ENCODE results near the gene SERPINE1. TPM values are rescaled to one million over a fixed set of nuclear protein-coding genes. Genes with fewer than 3 reads are reported as not detected.
A peak's percentile ranks its signal among the peaks of the same experiment; 100 is the strongest.

SERPINE1 gene
- total and polyA plus RNA-seq, 2 of the 4 experiments (the other 2 are of a cell fraction): 1,441 to 2,783 TPM

GRCh38 chr7:101104799-101105198, 22.1 kb upstream of the SERPINE1 start:
- dilution Hi-C loops (cut with HindIII; ENCODE audit: low sequenced_read_pairs, unreplicated experiment): no loop called here

More at GRCh38 chr7:101104799-101105198, 22.1 kb upstream of the SERPINE1 start:
- Histone ChIP-seq H3K18ac (ENCODE audit: low read depth, low read length) (no peak overlapping the region), H2BK5ac (ENCODE audit: low read depth, low read length, poor library complexity, severe bottlenecking) (peak overlapping the region; percentile 17), H2BK20ac (ENCODE audit: low read depth, low read length) (peak overlapping the region; percentile 75), H3K23ac (ENCODE audit: low read depth, low read length) (peak overlapping the region; percentile 33; the same call in 1 of the 2 replicates), H3K27ac (ENCODE audit: insufficient read depth, low read length) (no peak overlapping the region), H3K9me1 (ENCODE audit: insufficient read depth, low read length) (peaks cover 15% of the 10 kb centered on the region), H3K4me3 (ENCODE audit: insufficient read depth, low read depth, low read length) (no peak overlapping the region), H3K14ac (replicated peaks; ENCODE audit: low read depth, low read length) (peak overlapping the region; percentile 68), H3K4ac (ENCODE audit: low read depth, low read length) (peak overlapping the region; percentile 78), H2BK120ac (ENCODE audit: low read depth, low read length) (peak overlapping the region; percentile 80), H4K8ac (ENCODE audit: low read depth in 2 of 2, low read length in 2 of 2) (peak overlapping the region; percentile 36 to 77; a peak in 2 of 4 replicates), H2AK9ac (replicated peaks; ENCODE audit: low read depth, low read length, poor library complexity) (peak overlapping the region; percentile 90), H4K5ac (ENCODE audit: low read depth, low read length) (no peak overlapping the region), H3K4me2 (ENCODE audit: low read depth, low read length) (no peak overlapping the region), H2AK5ac (ENCODE audit: low read depth, low read length) (peak overlapping the region; percentile 91), H3K9me3 (ENCODE audit: control insufficient read depth, insufficient read depth, low read length) (no peaks in the 10 kb centered on the region), H4K20me1 (ENCODE audit: insufficient read depth, low read length) (no peaks in the 10 kb centered on the region; the same call in 1 of the 2 replicates), H3K4me1 (ENCODE audit: control insufficient read depth, insufficient read depth, low read length) (peaks cover 18% of the 10 kb centered on the region), H3K27me3 (ENCODE audit: control insufficient read depth, insufficient read depth, low read length) (no peaks in the 10 kb centered on the region), H4K91ac (ENCODE audit: insufficient read depth, low read depth, low read length) (peak overlapping the region; percentile 83), H3K9ac (ENCODE audit: low read depth, low read length) (no peak overlapping the region), H3K56ac (ENCODE audit: extremely low read depth, insufficient read depth, low read length) (no peak overlapping the region), H2AFZ (replicated peaks; ENCODE audit: low read length, poor library complexity) (peak overlapping the region; percentile 82), H3K79me1 (ENCODE audit: low read depth in 1 of 2, low read length in 2 of 2) (peaks cover 11 to 38% of the 10 kb centered on the region in 2 experiments; a peak in 3 of 4 replicates), H3K36me3 (ENCODE audit: control insufficient read depth, insufficient read depth, low read length) (no peaks in the 10 kb centered on the region), H2BK15ac (ENCODE audit: low read depth, low read length) (peak overlapping the region; percentile 91)
- CTCF ChIA-PET: no interaction called here
- POLR2A ChIA-PET (ENCODE audit: unreplicated experiment): no interaction called here
- no TSS peak for BruUV-seq (replicated peaks)
- in situ Hi-C loops (cut with MboI; ENCODE audit: low sequenced_read_pairs) (loop anchor here (25.0 kb wide), 1 partner anchor 667 kb away; the partner anchor contains the start of genes MEPCE, PPP1R35 and ZCWPW1), intact Hi-C loops (cut with micrococcal nuclease) (no loop called here)
- DNase-seq (peak; percentile 47), ATAC-seq (ENCODE audit: low read depth) (no peak)
- WGBS, 2 experiments (ENCODE audit: extremely low coverage in 2 of 2, insufficient read length in 1 of 2): no CpG with 5 or more reads among the region's 3 CpGs
- TF ChIP-seq RFX5 (IDR thresholded peaks at IDR 0.05; ENCODE audit: low read depth, low read length) (no peak), CEBPB (IDR thresholded peaks at IDR 0.05; ENCODE audit: low read depth, low read length) (no peak), BHLHE40 (IDR thresholded peaks at IDR 0.05; ENCODE audit: low read depth, low read length) (no peak), CHD1 (IDR thresholded peaks at IDR 0.05; ENCODE audit: low read depth, low read length) (no peak), MAZ (IDR thresholded peaks at IDR 0.05; ENCODE audit: borderline replicate concordance, low read depth, low read length) (no peak), RCOR1 (IDR thresholded peaks at IDR 0.05; ENCODE audit: insufficient replicate concordance, low read length) (no peak), USF2 (IDR thresholded peaks at IDR 0.05; ENCODE audit: low read depth, low read length) (no peak), MXI1 (IDR thresholded peaks at IDR 0.05; ENCODE audit: borderline replicate concordance, low read depth, low read length) (no peak), FOS (IDR thresholded peaks at IDR 0.05; ENCODE audit: low read depth, low read length) (no peak), MAFK (IDR thresholded peaks at IDR 0.05; ENCODE audit: low read depth, low read length) (no peak), RAD21 (IDR thresholded peaks at IDR 0.05; ENCODE audit: low read length) (no peak), SMC3 (IDR thresholded peaks at IDR 0.05; ENCODE audit: low read depth, low read length) (no peak), POLR2A (IDR thresholded peaks at IDR 0.05; ENCODE audit: low read depth, low read length) (no peak)
- TF ChIP-seq, protein P1, sequence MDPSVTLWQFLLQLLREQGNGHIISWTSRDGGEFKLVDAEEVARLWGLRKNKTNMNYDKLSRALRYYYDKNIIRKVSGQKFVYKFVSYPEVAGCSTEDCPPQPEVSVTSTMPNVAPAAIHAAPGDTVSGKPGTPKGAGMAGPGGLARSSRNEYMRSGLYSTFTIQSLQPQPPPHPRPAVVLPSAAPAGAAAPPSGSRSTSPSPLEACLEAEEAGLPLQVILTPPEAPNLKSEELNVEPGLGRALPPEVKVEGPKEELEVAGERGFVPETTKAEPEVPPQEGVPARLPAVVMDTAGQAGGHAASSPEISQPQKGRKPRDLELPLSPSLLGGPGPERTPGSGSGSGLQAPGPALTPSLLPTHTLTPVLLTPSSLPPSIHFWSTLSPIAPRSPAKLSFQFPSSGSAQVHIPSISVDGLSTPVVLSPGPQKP (IDR thresholded peaks at IDR 0.05; ENCODE audit: borderline replicate concordance, low read depth, low read length): no peak

Measured in IMR-90 (cell line).